Esophagus muscularis mucosa (tissue), 4 donors: ENCODE results near the gene TSFM.

ENCODE experiments used
- EP300 ChIP-seq: sonication (generic); formaldehyde crosslinking; IDR thresholded peaks from one replicate; pipeline ENCODE4 v1.6.1; 2017; ENCODE audit warnings: antibody characterized with exemption
- POLR2A ChIP-seq: fragments of 450-650 bp; IDR thresholded peaks from one replicate; pipeline ENCODE4 v1.6.1; 2017; ENCODE audit warnings: antibody characterized with exemption, moderate library complexity, mild to moderate bottlenecking, low read depth
- TF ChIP-seq, protein P1 (sequence below), 3 experiments: fragments of 200-600 bp in 2 of 3; fragments of 450-650 bp in 1 of 3; sonication (generic) in 2 of 3; IDR thresholded peaks; one replicate each; pipeline ENCODE4 v1.5.1; 2017 to 2019; ENCODE audit warnings: antibody characterized with exemption in 3 of 3, mild to moderate bottlenecking in 2 of 3, moderate library complexity in 1 of 3

DNA sequence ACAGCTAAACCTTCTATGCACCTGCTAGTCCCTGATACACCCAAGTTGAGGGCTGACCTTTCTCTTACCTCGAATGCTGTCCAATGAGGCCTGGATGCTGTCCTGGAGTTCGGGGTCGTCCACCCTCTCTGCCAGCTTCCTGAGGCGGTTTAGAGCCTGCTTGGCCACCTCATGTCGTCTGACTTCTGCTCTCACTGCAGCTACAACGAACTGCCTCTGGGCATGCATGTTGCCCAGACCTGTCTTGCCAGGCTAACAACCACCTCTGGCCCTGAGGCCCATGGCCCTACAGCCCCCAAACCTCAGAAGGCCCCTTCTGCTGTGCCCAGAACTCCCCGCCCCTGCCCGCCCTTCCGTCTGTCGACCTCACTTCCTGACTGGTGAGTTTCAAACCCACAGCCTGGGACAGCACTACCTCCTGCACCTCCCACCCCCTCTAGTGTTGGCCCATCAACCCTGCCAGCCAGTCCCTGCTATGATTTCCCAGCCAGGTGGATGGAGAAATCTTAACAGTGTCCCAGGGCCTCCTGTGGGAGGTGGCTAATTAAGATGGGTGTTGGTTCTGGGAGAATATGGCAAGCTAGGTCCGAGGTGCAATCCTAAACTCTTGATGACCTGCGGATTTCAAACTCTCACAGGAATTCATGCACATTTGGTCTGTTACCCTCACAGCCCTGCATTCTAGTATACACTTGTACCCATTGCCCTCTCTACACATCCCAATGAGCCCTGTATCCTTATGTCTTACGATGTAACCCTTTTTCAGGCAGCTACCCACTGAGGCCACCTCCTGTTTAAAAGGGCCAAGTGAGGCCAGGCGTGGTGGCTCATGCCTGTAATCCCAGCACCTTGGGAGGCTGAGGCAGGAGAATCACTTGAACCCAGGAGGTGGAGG is 40.5 kb upstream of the TSFM start:
- TF ChIP-seq, protein P1, sequence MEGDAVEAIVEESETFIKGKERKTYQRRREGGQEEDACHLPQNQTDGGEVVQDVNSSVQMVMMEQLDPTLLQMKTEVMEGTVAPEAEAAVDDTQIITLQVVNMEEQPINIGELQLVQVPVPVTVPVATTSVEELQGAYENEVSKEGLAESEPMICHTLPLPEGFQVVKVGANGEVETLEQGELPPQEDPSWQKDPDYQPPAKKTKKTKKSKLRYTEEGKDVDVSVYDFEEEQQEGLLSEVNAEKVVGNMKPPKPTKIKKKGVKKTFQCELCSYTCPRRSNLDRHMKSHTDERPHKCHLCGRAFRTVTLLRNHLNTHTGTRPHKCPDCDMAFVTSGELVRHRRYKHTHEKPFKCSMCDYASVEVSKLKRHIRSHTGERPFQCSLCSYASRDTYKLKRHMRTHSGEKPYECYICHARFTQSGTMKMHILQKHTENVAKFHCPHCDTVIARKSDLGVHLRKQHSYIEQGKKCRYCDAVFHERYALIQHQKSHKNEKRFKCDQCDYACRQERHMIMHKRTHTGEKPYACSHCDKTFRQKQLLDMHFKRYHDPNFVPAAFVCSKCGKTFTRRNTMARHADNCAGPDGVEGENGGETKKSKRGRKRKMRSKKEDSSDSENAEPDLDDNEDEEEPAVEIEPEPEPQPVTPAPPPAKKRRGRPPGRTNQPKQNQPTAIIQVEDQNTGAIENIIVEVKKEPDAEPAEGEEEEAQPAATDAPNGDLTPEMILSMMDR (IDR thresholded peaks at IDR 0.05) = no peak
- TF ChIP-seq EP300 (no peak), POLR2A (no peak)
